Stimulated activated CD4-positive, alpha-beta T cell treated with anti-CD3 and anti-CD28 coated beads, Interleukin-4, amount 100 ng/mL, for 1 hour (primary cell): ENCODE measurements around the gene PCDHB14.
"Not testable (repeated sequence)": the region's sequence is repeated elsewhere in the genome, so short reads cannot be mapped to it uniquely, and the experiment has no call there.

Experiments used
- DNase-seq: peaks from one replicate; pipeline ENCODE4 v3.0.0-alpha.2; 2020

PCDHB14 gene

DNA sequence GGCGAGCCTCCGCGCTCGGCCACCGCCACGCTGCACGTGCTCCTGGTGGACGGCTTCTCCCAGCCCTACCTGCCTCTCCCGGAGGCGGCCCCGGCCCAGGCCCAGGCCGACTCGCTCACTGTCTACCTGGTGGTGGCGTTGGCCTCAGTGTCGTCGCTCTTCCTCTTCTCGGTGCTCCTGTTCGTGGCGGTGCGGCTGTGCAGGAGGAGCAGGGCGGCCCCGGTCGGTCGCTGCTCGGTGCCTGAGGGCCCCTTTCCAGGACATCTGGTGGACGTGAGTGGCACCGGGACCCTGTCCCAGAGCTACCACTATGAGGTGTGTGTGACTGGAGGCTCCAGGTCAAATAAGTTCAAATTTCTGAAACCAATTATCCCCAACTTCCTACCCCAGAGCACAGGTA, 12.3 kb upstream of the PCDHB14 start:
- not testable (repeated sequence) for DNase-seq

DNA sequence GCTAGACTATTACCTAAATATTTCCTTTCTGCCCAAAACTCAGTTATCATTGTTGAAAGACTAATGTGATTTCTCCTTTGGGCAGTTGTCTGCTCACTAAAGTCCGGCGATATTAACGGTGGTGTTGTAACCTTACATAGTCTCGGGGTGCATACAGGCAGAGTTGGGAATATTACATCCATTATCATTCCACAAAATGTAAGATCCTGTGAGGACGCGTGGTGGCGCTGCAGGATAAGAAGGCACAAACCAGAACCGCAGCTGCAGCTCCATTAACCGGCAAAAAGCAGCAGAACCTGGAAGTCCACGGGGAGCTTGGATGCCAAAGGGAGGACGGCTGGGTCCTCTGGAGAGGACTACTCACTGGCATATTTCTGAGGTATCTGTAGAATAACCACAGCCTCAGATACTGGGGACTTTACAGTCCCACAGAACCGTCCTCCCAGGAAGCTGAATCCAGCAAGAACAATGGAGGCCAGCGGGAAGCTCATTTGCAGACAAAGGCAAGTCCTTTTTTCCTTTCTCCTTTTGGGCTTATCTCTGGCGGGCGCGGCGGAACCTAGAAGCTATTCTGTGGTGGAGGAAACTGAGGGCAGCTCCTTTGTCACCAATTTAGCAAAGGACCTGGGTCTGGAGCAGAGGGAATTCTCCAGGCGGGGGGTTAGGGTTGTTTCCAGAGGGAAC, 9.3 kb upstream of the PCDHB14 start, which contains the start of gene PCDHB13:
PCDHB13 (plus strand) TSS at position 264 of the 684 bp plus-strand sequence; CDS start at position 469, 205 bp downstream.
- peak; percentile 8 for DNase-seq

DNA sequence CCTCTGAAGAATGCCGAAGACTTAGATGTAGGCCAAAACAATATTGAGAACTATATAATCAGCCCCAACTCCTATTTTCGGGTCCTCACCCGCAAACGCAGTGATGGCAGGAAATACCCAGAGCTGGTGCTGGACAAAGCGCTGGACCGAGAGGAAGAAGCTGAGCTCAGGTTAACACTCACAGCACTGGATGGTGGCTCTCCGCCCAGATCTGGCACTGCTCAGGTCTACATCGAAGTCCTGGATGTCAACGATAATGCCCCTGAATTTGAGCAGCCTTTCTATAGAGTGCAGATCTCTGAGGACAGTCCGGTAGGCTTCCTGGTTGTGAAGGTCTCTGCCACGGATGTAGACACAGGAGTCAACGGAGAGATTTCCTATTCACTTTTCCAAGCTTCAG, 8.6 kb upstream of the PCDHB14 start:
- DNase-seq: not testable (repeated sequence)

DNA sequence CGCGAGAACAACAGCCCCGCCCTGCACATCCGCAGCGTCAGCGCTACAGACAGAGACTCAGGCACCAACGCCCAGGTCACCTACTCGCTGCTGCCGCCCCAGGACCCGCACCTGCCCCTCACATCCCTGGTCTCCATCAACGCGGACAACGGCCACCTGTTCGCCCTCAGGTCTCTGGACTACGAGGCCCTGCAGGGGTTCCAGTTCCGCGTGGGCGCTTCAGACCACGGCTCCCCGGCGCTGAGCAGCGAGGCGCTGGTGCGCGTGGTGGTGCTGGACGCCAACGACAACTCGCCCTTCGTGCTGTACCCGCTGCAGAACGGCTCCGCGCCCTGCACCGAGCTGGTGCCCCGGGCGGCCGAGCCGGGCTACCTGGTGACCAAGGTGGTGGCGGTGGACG, 7.6 kb upstream of the PCDHB14 start:
- not testable (repeated sequence) for DNase-seq

DNA sequence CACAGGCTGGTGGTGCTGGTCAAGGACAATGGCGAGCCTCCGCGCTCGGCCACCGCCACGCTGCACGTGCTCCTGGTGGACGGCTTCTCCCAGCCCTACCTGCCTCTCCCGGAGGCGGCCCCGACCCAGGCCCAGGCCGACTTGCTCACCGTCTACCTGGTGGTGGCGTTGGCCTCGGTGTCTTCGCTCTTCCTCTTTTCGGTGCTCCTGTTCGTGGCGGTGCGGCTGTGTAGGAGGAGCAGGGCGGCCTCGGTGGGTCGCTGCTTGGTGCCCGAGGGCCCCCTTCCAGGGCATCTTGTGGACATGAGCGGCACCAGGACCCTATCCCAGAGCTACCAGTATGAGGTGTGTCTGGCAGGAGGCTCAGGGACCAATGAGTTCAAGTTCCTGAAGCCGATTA, 7.1 kb upstream of the PCDHB14 start:
- not testable (repeated sequence) for DNase-seq

DNA sequence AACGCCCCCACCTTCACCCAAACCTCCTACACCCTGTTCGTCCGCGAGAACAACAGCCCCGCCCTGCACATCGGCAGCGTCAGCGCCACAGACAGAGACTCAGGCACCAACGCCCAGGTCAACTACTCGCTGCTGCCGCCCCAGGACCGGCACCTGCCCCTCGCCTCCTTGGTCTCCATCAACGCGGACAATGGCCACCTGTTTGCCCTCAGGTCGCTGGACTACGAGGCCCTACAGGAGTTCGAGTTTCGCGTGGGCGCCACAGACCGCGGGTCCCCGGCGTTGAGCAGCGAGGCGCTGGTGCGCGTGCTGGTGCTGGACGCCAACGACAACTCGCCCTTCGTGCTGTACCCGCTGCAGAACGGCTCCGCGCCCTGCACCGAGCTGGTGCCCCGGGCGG, 1.7 kb downstream of the PCDHB14 start:
- not testable (repeated sequence) for DNase-seq

DNA sequence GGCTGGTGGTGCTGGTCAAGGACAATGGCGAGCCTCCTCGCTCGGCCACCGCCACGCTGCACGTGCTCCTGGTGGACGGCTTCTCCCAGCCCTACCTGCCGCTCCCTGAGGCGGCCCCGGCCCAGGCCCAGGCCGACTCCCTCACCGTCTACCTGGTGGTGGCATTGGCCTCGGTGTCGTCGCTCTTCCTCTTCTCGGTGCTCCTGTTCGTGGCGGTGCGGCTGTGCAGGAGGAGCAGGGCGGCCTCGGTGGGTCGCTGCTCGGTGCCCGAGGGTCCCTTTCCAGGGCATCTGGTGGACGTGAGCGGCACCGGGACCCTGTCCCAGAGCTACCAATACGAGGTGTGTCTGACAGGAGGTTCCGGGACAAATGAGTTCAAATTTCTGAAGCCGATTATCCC, 2.3 kb downstream of the PCDHB14 start:
- DNase-seq: not testable (repeated sequence)

DNA sequence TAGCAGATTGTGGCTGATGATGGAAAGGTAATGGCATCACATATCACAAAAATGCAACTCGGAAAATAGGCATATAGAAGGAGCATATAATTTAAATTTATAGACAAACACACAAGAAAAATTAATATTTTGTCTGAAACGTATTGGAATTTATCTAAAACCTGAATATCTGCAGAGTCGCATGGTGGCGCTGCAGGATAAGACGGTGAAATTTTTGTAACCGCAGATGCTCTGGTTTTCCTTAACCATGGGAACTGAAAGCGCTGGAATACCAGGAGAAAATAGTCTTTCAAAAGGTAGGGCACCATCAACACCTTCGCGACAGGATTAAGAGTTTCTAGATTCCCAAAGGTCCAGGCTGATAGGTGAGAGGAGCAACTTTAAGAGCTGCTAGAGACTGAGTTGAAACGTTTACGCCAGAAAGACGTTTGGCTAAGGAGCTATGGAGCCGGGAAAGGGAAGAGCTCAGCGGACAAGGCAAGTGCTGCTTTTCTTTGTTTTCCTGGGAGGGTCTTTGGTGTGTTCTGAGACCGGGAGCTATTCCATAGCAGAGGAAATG, 11.0 kb downstream of the PCDHB14 start:
- no peak for DNase-seq

DNA sequence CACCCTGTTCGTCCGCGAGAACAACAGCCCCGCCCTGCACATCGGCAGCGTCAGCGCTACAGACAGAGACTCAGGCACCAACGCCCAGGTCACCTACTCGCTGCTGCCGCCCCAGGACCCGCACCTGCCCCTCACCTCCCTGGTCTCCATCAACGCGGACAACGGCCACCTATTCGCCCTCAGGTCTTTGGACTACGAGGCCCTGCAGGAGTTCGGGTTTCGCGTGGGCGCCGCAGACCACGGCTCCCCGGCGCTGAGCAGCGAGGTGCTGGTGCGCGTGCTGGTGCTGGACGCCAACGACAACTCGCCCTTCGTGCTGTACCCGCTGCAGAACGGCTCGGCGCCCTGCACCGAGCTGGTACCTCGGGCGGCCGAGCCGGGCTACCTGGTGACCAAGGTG, 12.8 kb downstream of the PCDHB14 start:
- DNase-seq: not testable (repeated sequence)

DNA sequence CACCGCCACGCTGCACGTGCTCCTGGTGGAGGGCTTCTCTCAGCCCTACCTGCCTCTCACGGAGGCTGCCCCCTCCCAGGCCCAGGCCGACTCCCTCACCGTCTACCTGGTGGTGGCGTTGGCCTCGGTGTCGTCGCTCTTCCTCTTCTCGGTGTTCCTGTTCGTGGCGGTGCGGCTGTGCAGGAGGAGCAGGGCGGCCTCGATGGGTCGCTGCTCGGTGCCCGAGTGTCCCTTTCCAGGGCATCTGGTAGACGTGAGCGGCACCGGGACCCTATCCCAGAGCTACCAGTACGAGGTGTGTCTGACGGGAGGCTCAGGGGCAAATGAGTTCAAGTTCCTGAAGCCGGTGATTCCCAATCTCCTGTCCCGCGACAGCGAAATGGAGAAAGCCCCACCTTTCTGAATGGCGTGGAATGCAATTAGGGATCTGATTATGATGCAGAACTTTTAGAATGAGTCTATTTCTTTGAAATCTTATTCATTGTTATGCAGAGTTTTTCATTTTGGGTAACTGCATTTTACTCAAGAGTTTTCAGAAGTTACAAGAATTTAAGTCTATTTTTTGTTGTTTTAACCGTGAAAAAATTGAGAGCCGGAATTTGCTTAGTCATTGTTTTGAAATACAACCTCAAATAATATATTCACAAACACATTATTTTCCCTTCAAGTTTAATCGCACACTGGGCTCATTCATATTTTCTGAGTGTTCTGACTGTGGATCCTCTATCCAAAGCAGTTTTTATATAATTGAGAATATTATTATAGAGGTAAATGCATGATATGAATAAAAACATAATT, 13.6 kb downstream of the PCDHB14 start:
- DNase-seq: no peak

DNA sequence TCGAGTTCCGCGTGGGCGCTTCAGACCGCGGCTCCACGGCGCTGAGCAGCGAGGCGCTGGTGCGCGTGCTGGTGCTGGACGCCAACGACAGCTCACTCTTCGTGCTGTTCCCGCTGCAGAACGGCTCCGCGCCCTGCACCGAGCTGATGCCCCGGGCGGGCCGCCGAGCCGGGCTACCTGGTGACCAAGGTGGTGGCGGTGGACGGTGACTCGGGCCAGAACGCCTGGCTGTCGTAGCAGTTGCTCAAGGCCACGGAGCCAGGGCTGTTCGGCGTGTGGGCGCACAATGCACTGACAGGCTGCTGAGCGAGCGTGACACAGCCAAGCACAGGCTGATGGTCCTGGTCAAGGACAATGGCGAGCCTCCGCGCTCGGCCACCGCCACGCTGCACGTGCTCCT, 18.4 kb downstream of the PCDHB14 start:
- no peak for DNase-seq

DNA sequence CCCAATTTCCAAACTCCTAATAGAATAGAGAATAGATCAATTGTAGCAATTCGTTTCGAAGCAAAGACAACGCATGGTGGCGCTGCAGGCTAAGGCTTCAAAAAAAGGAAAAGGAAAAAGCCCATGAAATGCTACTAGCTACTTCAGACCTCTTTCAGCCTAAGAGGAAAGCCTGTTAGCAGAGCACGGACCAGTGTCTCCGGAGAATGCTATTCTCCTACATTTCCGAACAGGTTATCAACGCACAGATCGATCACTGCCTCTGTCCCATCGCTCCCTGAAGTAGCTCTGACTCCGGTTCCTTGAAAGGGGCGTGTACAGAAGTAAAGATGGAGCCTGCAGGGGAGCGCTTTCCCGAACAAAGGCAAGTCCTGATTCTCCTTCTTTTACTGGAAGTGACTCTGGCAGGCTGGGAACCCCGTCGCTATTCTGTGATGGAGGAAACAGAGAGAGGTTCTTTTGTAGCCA, 22.1 kb downstream of the PCDHB14 start, which contains the start of gene PCDHB15:
PCDHB15 (plus strand) TSS at position 146 of the 468 bp plus-strand sequence; CDS start at position 330, 184 bp downstream.
- DNase-seq: no peak

DNA sequence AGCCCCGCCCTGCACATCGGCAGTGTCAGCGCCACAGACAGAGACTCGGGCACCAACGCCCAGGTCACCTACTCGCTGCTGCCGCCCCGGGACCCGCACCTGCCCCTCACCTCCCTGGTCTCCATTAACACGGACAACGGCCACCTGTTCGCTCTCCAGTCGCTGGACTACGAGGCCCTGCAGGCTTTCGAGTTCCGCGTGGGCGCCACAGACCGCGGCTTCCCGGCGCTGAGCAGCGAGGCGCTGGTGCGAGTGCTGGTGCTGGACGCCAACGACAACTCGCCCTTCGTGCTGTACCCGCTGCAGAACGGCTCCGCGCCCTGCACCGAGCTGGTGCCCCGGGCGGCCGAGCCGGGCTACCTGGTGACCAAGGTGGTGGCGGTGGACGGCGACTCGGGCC, 23.8 kb downstream of the PCDHB14 start:
- DNase-seq: not testable (repeated sequence)

DNA sequence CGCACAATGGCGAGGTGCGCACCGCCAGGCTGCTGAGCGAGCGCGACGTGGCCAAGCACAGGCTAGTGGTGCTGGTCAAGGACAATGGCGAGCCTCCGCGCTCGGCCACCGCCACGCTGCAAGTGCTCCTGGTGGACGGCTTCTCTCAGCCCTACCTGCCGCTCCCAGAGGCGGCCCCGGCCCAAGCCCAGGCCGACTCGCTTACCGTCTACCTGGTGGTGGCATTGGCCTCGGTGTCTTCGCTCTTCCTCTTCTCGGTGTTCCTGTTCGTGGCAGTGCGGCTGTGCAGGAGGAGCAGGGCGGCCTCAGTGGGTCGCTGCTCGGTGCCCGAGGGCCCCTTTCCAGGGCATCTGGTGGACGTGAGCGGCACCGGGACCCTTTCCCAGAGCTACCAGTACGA, 24.3 kb downstream of the PCDHB14 start:
- DNase-seq: not testable (repeated sequence)

DNA sequence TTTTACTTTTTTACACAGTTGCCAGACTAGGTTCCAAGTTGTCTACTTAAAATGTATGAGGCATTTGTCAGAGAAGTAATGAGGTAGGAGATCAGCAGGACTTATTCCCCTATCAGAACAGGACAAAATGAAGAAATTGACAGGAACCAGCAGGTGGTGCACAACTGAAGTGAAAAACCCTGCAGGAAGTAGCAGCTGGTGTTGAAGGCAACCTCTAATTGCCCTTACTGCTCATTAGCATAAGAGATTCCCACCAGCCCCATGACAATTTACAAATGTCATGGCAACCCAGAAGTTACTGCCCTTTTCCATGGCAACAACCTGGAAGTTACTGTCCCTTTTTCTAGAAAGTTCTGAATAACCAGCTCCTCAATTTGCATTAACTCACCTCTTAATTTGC, 27.4 kb downstream of the PCDHB14 start:
- DNase-seq: no peak

DNA sequence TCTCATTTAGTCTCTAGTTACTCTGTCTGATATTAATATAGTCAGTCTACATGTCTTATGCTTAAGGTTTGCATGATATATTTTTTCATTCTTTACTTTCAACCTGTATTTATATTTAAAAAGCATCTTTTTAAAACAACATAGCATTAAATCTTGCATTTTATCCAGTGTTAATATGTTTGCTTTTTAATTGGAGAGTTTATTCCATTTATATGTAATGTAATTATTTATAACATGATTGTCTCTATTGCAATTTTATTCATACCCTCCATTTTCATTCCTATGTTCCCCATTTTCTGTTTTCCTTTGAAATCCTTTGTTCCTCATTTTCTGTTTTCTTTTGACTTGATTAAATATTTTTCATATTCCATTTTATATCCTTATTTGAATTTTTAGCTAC, 35.3 kb downstream of the PCDHB14 start:
- DNase-seq: no peak

DNA sequence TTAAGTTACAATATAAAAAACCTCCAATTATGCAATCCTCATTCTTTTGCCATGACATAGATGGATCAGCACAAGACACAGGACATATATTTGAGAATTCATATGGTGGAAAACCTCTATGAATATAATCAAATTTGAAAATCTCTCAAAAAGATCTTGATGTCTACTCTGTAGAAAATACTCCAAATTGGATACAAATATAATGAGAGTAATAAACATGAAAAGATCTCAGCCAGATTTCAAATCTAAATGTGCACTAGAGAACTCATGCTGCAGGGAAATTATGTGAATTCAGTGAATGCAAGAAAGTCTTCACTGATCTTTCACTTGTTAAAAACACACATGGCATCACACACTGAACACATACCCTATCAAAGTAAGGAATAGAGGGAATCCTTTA, 35.8 kb downstream of the PCDHB14 start:
- DNase-seq: no peak

DNA sequence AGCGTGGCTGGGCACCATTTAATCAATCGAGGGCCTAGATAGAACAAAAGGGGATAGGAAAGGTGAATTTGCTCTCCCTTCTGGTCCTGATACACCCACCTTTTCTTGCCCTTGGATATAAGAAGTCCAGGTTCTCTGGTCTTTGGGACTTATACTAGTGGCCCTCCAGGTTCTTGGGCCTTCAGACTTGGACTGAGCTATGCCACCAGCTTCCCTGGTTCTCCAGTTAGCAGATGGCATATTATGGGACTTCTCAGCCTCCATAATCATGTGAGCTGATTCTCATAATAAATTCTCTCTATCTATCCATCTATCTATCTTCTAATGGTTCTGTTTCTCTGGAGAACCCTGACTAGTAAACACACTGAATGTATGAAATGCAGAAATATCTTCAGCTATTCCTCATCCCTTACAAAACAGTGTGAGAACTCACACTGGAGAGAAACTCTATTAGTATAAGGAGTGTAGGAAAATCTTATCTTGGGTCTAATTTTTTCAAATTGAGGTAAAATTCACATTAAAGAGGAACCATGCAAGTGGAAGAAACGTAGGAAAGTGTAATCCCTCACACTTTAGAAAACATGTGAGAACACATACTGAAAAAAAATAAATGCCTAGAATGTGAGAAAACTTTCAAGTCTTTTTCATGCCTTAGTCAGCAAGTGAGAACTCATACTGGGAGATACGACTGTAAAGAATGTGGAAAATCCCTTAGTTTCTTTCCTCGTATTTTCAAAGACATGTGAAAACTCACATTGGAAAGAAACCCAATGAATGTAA, 37.5 kb downstream of the PCDHB14 start:
- DNase-seq: no peak

DNA sequence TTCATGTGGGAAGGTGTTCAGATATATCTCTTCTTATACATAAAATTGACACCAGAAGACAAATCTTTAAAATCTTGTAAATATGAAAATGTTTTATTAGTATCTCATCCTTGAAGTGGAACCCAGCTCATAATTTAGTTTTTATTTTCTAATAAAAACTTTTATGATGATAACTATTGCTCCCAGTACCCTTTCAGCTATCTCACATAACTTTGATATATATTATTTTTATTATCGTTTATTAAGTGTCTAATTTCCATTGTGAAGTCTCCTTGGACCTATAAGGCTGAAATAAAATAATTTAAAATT, 38.0 kb downstream of the PCDHB14 start:
- no peak for DNase-seq

DNA sequence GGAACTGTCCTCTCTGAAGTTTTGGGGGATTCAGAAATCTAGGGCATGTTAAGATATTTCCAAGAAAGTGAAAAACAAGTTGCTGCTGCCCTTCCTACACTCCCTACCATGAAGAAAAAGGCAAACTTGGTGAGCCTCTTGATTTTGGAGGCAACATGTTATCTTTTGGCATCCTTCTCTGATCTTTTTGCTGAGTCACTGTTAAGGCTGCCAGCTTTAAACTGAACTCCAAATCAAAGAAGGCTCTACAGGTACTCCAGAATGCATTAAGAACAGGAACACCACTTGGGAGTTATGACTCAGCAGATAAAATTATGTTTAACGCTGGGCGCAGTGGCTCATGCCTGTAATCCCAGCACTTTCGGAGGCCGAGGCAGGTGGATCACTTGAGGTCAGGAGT, 46.1 kb downstream of the PCDHB14 start:
- DNase-seq: no peak

DNA sequence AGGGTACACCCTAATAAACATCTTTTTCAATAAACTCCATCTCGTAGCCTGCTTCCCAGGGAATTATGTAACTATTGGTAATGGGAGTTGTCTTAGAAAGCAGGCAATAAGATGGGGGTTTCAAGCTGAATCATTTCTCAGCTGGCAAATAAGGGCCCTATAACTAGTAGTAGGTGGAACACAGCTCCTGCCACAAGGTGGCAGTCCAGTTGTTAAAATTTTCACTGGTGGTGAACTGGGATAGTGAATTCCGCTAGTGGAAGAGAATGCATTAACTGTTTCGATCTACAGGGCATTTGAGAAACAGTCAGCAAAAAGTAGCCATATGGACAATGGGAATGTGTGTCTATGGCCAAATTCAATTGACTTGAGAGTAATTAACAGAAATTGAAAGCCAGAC, 49.8 kb downstream of the PCDHB14 start:
- no peak for DNase-seq
